ENCODE results near the gene EFS. TPM values are rescaled to one million over a fixed set of nuclear protein-coding genes. Genes with fewer than 3 reads are reported as not detected.
A peak's percentile ranks its signal among the peaks of the same experiment; 100 is the strongest.
"Not testable (repeated sequence)": the region's sequence is repeated elsewhere in the genome, so short reads cannot be mapped to it uniquely, and the experiment has no call there.

EFS gene
- total RNA-seq, 1 donor from 2014 or later = not detected

DNA sequence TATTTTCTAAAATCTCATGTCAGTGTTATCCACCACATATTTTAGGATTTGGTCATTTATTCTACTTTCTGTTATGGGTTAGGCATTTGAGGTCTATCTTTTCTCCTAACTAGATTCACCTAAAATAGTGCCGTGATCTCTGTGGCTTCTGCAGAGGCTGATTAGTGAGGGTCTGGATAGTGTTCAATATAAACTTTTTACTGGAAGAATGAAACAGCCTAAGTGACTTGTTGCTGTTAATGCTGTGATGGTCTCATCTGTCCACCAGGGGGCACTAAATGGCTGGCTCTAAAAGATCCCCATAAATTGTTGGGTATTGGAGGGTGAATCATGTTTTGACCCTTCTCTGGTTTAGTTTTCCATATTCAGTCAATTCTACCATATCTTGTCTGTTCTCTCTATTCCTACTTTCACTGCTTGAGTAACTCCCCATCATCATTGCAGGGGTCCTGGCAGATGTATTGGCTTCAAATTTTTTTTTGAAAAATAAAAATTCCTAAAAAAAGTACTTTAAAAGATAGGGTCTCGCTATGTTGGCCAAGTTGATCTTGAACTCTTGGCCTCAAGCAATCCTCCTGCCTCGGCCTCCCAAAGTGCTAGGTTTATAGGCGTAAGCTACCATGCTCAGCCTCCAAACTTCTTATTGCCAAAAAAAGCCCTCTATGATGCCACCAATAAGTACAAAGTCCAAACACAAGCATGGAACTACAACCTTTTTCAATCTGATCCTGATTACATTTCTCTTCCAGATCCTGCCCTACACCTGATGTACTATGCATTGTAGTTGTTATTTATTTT lies 36.8 kb downstream of the EFS start:
- peak; percentile 41 for DNase-seq (ENCODE audit: low read depth, low spot score)

GRCh38 chr14:23326491-23327332 lies 38.3 kb downstream of the EFS start:
- DNase-seq (ENCODE audit: low read depth, low spot score) = no peak

GRCh38 chr14:23325746-23326145 lies 39.2 kb downstream of the EFS start:
- not testable (repeated sequence) for DNase-seq (ENCODE audit: low read depth, low spot score)

GRCh38 chr14:23324993-23325392 lies 40.0 kb downstream of the EFS start:
- DNase-seq (ENCODE audit: low read depth, low spot score) = no peak

GRCh38 chr14:23324455-23324846 lies 40.5 kb downstream of the EFS start:
- DNase-seq (ENCODE audit: low read depth, low spot score) = no peak

GRCh38 chr14:23323838-23324454 lies 41.0 kb downstream of the EFS start:
- no peak for DNase-seq (ENCODE audit: low read depth, low spot score)

GRCh38 chr14:23322568-23323517 lies 42.1 kb downstream of the EFS start:
- no peak for DNase-seq (ENCODE audit: low read depth, low spot score)

DNA sequence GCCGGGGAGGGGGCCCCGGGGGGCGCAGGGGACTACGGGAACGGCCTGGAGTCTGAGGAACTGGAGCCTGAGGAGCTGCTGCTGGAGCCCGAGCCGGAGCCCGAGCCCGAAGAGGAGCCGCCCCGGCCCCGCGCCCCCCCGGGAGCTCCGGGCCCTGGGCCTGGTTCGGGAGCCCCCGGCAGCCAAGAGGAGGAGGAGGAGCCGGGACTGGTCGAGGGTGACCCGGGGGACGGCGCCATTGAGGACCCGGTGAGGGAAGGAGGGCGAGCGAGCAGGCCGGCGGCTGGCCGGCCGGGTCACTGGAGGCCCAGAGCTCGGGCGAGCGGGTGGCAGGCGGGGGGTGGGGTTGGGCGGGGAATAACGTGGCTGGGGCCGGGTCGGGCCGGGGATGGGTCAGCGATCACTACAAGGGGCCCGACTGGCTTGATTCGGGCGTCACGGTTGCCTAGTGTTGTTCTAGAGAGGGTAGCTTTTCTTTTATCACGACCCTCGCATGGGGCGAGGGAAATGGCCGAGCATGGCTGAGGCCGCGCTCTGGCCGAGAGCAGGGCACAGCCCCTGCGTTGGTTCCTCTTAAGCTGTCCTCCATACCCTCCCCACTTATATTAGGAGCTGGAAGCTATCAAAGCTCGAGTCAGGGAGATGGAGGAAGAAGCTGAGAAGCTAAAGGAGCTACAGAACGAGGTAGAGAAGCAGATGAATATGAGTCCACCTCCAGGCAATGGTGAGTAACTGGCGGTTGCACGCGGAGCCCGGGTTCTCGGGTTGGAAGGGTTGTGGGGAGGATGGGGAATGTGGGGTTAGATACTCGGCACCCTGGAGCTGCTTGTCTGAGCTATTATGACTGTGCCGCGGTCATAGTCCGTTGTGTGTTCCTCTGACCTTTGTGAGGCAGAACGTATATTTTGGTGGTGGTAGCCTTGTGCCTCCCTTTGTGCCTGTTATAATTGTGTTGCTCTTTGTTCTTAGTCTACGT lies 43.1 kb downstream of the EFS start:
- DNase-seq (ENCODE audit: low read depth, low spot score) = no peak

- peak; percentile 100 for DNase-seq (ENCODE audit: low read depth, low spot score)
Measured at GRCh38 chr14:23320584-23321571, 44.1 kb downstream of the EFS start, which contains the start of gene PABPN1. Gene PABPN1, plus strand, starts transcription at chr14:23321457. Its CDS starts 13 bp downstream, at chr14:23321470.

- no peak for DNase-seq (ENCODE audit: low read depth, low spot score)
Measured at GRCh38 chr14:23319746-23320583, 45.0 kb downstream of the EFS start.

DNA sequence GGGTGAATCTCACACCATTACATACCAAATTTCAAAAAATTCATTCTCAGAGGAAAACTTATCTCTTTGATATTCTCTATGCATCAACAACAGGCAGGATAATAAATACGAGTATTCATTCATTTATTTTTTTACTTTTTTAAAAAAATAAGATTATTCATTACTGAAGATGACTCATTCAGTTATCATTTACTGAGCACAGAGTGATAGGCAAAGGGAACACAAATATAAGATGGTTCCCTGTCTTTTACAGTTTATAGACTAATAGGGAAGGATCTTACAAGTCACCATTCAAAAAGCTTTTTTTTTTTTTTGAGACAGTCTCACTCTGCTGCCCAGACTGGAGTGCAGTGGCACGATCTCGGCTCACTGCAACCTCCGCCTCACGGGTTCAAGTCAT lies 48.7 kb downstream of the EFS start:
- DNase-seq (ENCODE audit: low read depth, low spot score) = no peak

DNA sequence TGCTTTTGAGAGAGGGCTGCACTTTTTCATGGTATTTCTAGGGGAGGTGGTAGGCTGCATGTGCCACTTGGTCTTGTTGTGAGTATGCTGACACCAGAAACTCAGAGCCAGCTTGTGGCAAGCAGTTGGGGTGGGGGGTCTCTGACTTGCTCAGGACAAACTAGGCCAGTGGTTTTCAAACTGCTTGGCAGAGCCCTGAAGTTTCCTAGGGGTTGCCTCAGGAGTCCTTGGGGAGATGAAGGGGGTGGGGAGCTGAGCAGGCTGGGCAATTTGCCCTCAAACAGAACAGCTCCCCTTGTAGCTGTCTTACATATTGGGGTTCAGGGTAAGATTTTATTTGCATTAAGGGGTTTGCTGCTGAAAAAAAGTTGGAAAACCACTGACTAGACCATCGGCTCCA lies 54.4 kb downstream of the EFS start:
- DNase-seq (ENCODE audit: low read depth, low spot score) = no peak

- DNase-seq (ENCODE audit: low read depth, low spot score) = no peak
Measured at GRCh38 chr14:23308721-23309445, 56.1 kb downstream of the EFS start.

DNA sequence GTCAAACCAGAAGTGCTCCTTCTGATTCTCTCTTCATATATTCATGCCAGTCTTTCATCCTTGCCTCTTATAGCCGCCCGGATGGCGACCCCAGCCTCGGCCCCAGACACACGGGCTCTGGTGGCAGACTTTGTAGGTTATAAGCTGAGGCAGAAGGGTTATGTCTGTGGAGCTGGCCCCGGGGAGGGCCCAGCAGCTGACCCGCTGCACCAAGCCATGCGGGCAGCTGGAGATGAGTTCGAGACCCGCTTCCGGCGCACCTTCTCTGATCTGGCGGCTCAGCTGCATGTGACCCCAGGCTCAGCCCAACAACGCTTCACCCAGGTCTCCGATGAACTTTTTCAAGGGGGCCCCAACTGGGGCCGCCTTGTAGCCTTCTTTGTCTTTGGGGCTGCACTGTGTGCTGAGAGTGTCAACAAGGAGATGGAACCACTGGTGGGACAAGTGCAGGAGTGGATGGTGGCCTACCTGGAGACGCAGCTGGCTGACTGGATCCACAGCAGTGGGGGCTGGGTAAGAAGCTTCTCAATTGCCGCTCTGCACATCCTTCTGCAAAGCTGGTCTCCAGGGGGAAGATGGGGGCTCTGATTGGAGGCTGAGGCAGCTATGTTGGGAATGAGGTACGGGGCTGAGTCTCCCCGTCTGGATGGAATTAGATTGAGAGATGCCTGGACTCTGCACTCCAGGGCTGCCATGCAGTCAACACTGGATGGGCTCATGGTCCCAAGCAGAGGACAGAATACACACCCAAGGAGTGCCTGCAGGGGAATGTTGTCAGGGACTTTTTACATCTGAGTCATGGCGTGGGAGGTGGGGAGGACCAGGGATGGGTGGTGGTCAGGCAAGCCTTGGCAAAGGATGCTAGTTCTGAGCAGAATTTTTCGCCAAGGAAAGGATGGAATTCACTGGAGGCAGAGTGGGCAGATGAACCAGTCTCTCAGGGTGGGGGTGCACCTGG lies 57.0 kb downstream of the EFS start:
- DNase-seq (ENCODE audit: low read depth, low spot score) = no peak

GRCh38 chr14:23307146-23307530 lies 57.8 kb downstream of the EFS start:
- no peak for DNase-seq (ENCODE audit: low read depth, low spot score)
